Amniotic epithelial cell (primary cell): ENCODE data around the gene CEP135.
"Not testable (repeated sequence)": the region's sequence is repeated elsewhere in the genome, so short reads cannot be mapped to it uniquely, and the experiment has no call there.

Experiments
- DNase-seq: peaks from one replicate; pipeline ENCODE4 v3.0.0-alpha.2; 2010; ENCODE audit warnings: low read depth

CEP135 gene

DNA sequence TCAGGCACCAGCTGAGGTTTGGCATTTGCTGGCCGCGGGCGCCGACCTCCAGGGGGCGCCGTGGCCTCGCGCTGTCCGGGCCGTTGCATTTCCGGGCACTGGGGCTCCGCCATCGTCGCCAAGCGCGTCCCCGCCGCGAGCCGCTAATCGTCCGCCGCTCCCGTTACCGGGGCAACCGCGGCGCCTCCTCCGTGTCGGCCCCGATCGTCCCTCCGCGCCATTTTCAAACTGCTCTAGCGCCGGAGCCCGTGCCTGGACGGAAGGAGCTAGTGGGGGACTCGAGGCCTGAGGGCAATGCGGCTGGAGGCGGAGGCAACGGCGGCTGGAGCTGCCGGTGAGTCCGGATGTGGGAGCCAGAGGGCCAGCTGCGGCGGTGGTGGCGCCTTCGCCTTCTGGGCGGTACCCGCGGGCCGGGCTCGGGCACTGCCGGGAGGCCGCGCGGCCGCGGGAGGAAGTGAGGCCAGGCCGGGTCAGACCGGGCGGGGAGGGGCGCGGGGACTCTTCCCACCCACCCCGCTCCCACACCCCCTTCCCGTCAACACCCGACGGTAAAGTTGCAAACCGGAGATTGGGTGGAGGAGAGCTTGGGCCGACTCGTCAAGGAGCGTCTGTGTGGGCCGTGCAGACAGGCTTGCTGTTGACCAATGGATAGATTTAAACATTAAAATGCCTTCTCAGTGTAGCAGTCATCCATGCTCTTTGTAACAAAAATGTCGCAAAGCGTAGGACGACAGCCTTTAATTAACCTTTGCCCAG lies at the start of gene CEP135:
CEP135 (plus strand) TSS at position 220 of the 756 bp plus-strand sequence. CDS start 3,186 bp downstream, outside the sequence.
- peak; percentile 90 for DNase-seq

DNA sequence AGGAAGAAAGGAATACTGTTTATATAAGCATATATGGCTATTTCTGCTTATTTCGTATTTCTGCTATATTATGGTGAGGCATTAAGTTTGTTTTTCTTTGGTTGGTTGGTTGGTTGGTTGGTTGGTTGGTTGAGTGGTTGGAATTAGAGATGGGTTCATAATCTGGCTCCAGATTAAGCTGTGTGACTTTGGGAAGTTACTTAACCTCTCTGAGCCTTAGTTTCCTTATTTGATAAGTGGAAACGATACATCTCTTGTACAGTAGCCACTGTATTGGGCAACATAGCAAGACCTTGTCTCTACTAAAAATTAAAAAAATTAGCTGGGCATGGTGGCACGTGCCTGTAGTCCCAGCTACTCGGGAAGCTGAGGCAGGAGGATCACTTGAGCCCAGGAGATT lies 46.1 kb upstream of the CEP135 start:
- no peak for DNase-seq

- DNase-seq, result peak; percentile 47
Measured at GRCh38 chr4:55903577-55903976, 45.2 kb upstream of the CEP135 start.

DNA sequence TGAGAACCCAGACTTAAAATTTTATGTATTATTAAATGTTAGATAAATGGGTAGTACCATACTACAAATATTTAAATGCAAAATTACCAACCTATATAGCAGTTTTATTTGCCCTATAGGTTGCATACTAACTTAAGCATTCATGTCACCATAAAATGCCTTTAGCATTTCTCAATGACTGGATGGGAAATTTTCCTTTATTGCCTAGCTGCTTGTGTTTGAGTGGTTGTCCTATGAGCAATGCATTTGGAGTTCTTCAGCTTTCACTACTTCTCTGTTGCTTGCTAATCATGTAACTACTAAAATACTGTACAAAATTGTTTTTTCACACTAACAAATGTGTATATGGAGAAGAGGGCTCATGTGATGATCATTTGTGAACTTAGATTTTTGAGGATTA lies 44.2 kb upstream of the CEP135 start:
- DNase-seq, result peak; percentile 7

GRCh38 chr4:55906323-55906722 lies 42.4 kb upstream of the CEP135 start:
- DNase-seq, result no peak

GRCh38 chr4:55906989-55907388 lies 41.8 kb upstream of the CEP135 start:
- peak; percentile 16 for DNase-seq

DNA sequence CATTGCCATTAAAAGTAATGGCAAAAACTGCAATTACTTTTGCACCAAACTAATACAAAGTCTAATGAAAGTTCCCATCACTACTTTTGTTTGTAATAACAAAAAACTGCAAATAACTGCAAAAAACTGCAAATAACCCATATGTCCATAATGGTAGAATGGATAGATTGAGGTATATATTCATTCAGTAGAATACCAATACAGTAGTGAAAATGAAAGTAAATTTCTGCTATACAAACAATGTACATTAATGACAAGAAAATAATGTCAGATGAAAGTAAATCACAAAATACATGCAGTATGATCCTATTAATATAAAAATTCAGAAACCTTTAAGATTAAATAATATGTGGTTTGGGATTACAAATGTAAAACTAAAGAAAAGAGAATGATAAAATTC lies 41.3 kb upstream of the CEP135 start:
- DNase-seq, result no peak

DNA sequence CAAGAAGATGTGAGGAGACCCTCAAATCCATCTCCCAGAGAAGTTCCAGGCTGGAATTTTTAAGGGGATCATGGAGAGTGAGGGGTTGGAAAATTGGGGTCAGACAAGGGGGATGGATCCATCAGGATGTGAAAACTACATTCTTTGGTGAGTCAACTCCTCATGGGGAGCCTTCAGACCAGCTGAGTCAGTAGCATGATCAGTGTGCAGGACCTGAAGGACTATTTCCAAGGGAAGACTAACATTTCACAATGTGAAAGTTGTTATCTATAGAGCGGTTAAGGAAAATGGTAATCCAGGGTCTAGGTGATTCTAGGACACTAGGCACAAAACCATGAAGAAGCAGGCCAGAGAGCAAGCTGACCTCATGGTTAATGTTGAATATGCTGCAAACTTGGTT lies 38.6 kb upstream of the CEP135 start:
- peak; percentile 92 for DNase-seq

- no peak for DNase-seq
Measured at GRCh38 chr4:55912249-55912648, 36.5 kb upstream of the CEP135 start.

GRCh38 chr4:55920571-55920970 lies 28.2 kb upstream of the CEP135 start:
- peak; percentile 40 for DNase-seq

DNA sequence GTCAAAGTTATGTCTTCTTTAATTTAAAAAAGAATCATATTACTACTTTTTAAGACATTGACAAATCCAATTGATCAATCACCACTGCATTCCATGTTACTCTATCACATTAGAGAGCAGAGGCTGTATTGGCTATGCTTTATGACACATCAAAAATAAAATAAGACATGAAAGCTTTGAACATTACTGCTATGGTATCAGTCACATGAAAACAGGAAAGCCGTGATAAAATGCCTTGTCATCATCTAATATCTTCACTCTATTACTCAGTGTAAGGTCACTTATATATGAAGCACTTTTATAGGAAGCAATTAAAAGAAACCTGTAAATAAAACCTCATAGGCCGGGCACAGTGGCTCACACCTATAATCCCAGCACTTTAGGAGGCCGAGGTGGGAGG lies 27.7 kb upstream of the CEP135 start:
- DNase-seq, result no peak

- no peak for DNase-seq
Measured at GRCh38 chr4:55925241-55925640, 23.5 kb upstream of the CEP135 start.

GRCh38 chr4:55926610-55927009 lies 22.1 kb upstream of the CEP135 start:
- DNase-seq, result no peak

GRCh38 chr4:55927803-55928437 lies 20.8 kb upstream of the CEP135 start:
- peak; percentile 67 for DNase-seq

- no peak for DNase-seq
Measured at GRCh38 chr4:55928846-55929245, 19.9 kb upstream of the CEP135 start.

GRCh38 chr4:55931043-55931442 lies 17.7 kb upstream of the CEP135 start:
- no peak for DNase-seq

- DNase-seq, result peak; percentile 92
Measured at GRCh38 chr4:55931833-55932232, 16.9 kb upstream of the CEP135 start.

DNA sequence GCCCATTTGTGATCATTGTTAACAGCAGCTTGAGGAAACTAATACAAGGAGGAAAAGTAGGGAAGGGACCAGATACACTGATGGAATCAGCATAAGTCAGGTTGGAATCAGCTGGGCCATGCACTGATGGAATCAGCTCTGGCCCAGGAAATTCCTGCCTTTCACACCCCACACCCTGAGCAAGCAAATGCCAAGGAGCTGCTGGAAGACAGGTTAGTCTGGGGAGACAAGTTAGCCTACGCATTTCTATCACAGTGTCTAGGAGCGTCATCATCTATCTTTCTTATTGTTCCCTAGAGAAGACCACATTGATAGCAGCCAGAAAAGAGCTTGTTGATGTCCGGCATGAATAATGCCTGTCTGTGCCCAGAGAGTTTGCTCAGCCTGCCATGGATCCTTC lies 16.2 kb upstream of the CEP135 start:
- no peak for DNase-seq

DNA sequence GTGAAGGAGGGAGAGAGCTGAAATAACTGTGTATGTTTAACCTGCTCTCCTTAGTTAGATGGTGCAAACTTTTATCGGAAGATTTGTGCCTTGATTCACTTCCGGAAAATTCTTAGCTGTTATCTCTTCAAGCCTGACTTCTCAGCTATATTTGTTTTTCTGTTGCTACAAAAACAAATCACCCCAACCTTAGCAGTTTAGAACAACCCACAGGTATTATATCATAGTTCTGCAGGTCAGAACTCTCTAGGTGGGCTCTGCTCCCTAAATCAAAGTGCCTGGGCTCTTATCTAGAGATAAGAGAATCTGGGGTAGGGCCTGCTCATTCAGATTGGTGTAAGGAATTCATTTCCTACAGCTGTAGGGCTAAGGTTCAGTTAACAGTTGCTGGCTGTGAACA lies 15.1 kb upstream of the CEP135 start:
- DNase-seq, result peak; percentile 60

DNA sequence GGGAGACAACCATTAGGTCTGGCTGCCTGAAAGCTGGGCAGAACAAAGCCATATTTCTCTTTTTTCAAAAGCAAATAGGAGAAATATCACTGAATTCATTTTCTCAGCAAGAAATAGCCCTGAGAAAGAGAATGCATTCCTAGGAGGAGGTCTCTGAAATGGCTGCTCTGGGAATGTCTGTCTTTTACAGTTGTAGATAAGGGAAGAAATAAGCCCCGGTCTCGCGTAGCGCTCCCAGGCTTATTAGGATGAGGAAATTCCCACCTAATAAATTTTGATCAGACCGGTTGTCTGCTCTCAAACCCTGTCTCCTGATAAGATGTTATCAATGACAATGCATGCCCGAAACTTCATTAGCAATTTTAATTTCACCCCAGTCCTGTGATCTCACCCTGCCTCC lies 12.8 kb upstream of the CEP135 start:
- DNase-seq, result not testable (repeated sequence)

DNA sequence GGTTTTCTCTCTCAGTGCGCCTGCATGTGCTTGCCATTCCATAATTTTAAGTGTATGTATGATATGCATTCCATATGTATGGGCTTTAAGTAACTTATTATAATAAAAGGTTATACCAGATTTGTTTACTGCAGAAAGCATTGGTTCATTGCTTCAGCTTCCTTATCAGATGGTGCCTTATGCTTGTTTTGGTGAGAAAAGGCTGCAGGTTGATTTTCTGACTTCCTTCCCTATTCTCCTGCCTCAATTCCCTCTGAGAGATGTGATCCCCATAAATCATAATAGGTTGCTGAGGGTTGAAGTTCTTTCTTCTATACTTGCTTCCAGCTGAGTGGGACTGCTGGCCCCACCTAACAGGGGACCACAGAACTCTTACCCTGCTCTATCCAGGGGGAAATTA lies 10.3 kb upstream of the CEP135 start:
- DNase-seq, result no peak

DNA sequence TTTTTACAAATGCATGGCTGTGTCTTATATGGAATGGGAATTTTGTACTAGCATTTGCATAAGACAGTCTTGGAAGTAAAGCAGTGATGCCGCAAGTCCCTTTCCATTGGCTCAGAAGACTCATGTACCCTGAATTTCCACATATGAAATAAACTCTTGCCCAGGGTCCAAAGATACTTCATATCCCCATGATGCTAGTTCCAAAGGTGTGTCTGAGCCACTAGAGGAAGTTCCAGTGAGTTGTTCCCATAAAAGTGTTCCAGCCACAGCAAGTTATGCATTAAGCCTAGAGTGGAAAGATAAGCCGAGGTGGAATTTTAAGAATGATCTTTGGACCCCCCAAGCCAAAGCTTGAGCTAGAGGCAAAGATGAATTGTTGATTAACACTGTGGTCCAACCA lies 9.3 kb upstream of the CEP135 start:
- DNase-seq, result no peak

DNA sequence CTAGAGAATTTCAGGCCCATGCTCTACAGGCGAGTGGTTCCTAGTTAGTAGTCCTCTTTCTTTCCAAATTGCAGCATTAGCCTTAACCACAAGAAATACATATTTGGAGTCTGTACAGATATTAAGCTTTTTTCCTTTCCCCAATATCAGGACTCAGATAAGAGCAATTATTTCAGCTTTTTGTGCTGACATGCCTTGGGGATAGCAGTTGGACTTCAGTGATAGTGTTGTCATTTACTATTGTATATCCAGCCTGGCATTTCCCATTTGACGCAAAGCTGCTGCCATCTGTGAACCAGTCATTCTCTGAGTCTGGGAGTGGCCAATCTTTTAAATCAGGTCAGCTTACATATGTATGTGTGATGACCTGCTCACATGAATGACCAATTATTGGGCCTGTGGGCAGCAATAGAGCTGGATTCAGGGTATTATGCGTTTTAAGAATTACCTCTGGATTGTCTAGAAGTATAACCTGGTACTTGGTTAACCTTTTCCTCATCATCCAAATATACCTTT lies 6.8 kb upstream of the CEP135 start:
- DNase-seq, result no peak
